ENCODE results near the gene PLD5. TPM values are rescaled to one million over a fixed set of nuclear protein-coding genes. Genes with fewer than 3 reads are reported as not detected.

PLD5 gene
- total RNA-seq, 1 experiment from 2014 or later = 9.2 TPM

GRCh38 chr1:242523719-242524570 is 552 bp downstream of the PLD5 start:
- TF ChIP-seq EZH2 (IDR thresholded peaks at IDR 0.05; ENCODE audit: borderline replicate concordance, low read depth, low read length, poor library complexity, severe bottlenecking) (no peak), CTCF (conservative IDR thresholded peaks at IDR 0.05; ENCODE audit: low read depth, low read length) (0 out of 2 replicates have a peak, but pooled peaks have one; percentile 24)
- DNase-seq (ENCODE audit: low spot score) = peak; percentile 69
- intact Hi-C loops (cut with micrococcal nuclease; ENCODE audit: unreplicated experiment) = no loop called here

DNA sequence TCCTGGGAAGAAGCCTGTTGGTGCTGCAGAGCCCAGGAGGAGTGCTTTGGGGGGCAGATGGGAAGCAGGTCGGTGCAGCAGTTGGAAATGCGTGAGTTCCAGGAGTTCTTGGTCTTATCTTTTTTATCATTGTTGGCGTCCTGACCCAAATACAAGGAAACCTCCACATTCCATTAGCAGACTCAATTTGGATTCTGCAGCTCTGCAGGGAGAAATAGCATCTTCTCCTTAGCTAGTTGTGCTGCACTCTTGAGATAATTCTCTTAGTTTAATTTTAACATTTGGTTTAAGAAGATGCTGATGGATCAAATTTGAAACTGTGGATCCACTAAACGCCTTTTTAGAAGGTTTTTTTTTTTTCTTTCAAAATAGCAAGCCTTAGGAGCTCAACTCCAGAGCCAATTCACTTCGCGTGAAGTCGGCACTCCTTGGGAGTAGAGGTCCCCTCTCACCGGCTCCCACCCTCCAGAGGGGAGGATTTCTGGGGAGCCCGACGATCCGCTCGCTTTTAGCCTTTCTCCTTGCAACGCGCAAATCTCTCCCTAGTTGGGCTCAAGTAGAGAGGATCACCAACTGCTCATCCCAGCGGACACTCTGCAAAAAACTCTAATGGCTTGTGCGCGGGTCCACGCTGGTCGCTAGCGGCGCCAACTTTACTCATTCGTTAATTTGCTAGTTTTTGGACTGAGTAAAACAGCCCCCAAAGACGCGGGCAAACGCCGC is 1.3 kb downstream of the PLD5 start:
- Histone ChIP-seq H3K27me3 (replicated peaks; ENCODE audit: insufficient read depth, low read depth, low read length, poor library complexity) (no peaks in the 10 kb centered on the region), H3K36me3 (ENCODE audit: insufficient read depth, low read length, poor library complexity, severe bottlenecking) (no peaks in the 10 kb centered on the region), H3K4me3 (ENCODE audit: low read depth, low read length, poor library complexity, severe bottlenecking) (peak overlapping the region; percentile 56), H3K27ac (ENCODE audit: low read depth, low read length, poor library complexity, severe bottlenecking) (no peak overlapping the region), H3K9me3 (ENCODE audit: low read depth, low read length, poor library complexity, severe bottlenecking) (no peaks in the 10 kb centered on the region), H3K4me1 (ENCODE audit: insufficient read depth, low read length, poor library complexity, severe bottlenecking) (no peaks in the 10 kb centered on the region)
- BruUV-seq (replicated peaks) = TSS peak; percentile 25
- no peak for DNase-seq (ENCODE audit: low spot score)
- intact Hi-C loops (cut with micrococcal nuclease; ENCODE audit: unreplicated experiment) = no loop called here
- ChIA-PET POLR2A (ENCODE audit: low non-redundant PET) (no interaction called here), CTCF (no interaction called here)
- TF ChIP-seq CTCF (conservative IDR thresholded peaks at IDR 0.05; ENCODE audit: low read depth, low read length) (no peak), EZH2 (IDR thresholded peaks at IDR 0.05; ENCODE audit: borderline replicate concordance, low read depth, low read length, poor library complexity, severe bottlenecking) (no peak)

More at GRCh38 chr1:242523719-242524570, 552 bp downstream of the PLD5 start:
- POLR2A ChIA-PET (ENCODE audit: low non-redundant PET) = no interaction called here
- Histone ChIP-seq H3K27me3 (replicated peaks; ENCODE audit: insufficient read depth, low read depth, low read length, poor library complexity) (no peaks in the 10 kb centered on the region), H3K4me3 (ENCODE audit: low read depth, low read length, poor library complexity, severe bottlenecking) (peak overlapping the region; percentile 56), H3K36me3 (ENCODE audit: insufficient read depth, low read length, poor library complexity, severe bottlenecking) (no peaks in the 10 kb centered on the region), H3K4me1 (ENCODE audit: insufficient read depth, low read length, poor library complexity, severe bottlenecking) (no peaks in the 10 kb centered on the region), H3K27ac (ENCODE audit: low read depth, low read length, poor library complexity, severe bottlenecking) (no peak overlapping the region), H3K9me3 (ENCODE audit: low read depth, low read length, poor library complexity, severe bottlenecking) (no peaks in the 10 kb centered on the region)
- CTCF ChIA-PET = no interaction called here
- BruUV-seq (replicated peaks) = no TSS peak

GRCh38 chr1:242522304-242522945 is 2.1 kb downstream of the PLD5 start:
- H3K9me3 ChIP-seq (ENCODE audit: low read depth, low read length, poor library complexity, severe bottlenecking) = no peaks in the 10 kb centered on the region
- H3K27ac ChIP-seq (ENCODE audit: low read depth, low read length, poor library complexity, severe bottlenecking) = no peak overlapping the region
- intact Hi-C loops (cut with micrococcal nuclease; ENCODE audit: unreplicated experiment) = no loop called here
- POLR2A ChIA-PET (ENCODE audit: low non-redundant PET) = no interaction called here
- DNase-seq (ENCODE audit: low spot score) = no peak
- CTCF ChIA-PET = no interaction called here
- H3K36me3 ChIP-seq (ENCODE audit: insufficient read depth, low read length, poor library complexity, severe bottlenecking) = no peaks in the 10 kb centered on the region
- no peaks in the 10 kb centered on the region for H3K27me3 ChIP-seq (replicated peaks; ENCODE audit: insufficient read depth, low read depth, low read length, poor library complexity)
- BruUV-seq (replicated peaks) = no TSS peak
- peak overlapping the region; percentile 56 for H3K4me3 ChIP-seq (ENCODE audit: low read depth, low read length, poor library complexity, severe bottlenecking)
- H3K4me1 ChIP-seq (ENCODE audit: insufficient read depth, low read length, poor library complexity, severe bottlenecking) = no peaks in the 10 kb centered on the region
- TF ChIP-seq CTCF (conservative IDR thresholded peaks at IDR 0.05; ENCODE audit: low read depth, low read length) = no peak
- TF ChIP-seq EZH2 (IDR thresholded peaks at IDR 0.05; ENCODE audit: borderline replicate concordance, low read depth, low read length, poor library complexity, severe bottlenecking) = no peak
